Thyroid gland (tissue), 4 donors: ENCODE results near the gene STKLD1.

Source experiments
- CTCF ChIP-seq, 6 experiments: fragments of 200-600 bp in 3 of 6; fragments of 450-650 bp in 3 of 6; sonication (generic) in 3 of 6; IDR thresholded peaks; one replicate each; pipeline ENCODE4 v1.5.1; 2016 to 2019; ENCODE audit warnings: antibody characterized with exemption in 6 of 6, mild to moderate bottlenecking in 2 of 6, inconsistent platforms in 1 of 6, moderate library complexity in 1 of 6
- POLR2A ChIP-seq, 2 donors: fragments of 450-650 bp; IDR thresholded peaks; one replicate each; pipeline ENCODE4 v1.6.1; 2017; ENCODE audit warnings: antibody characterized with exemption in 2 of 2, mild to moderate bottlenecking in 2 of 2, moderate library complexity in 1 of 2

- TF ChIP-seq POLR2A (IDR thresholded peaks at IDR 0.05) = no peak
- no peak for TF ChIP-seq CTCF (IDR thresholded peaks at IDR 0.05)
Measured at GRCh38 chr9:133327834-133328484, 48.2 kb upstream of the STKLD1 start.
